OCI-LY7 (cell line): ENCODE results near the gene PRR18.

Experiments
- CTCF ChIP-seq: fragments of 200-600 bp; sonication (generic); conservative IDR thresholded peaks from 2 replicates; pipeline ENCODE4 v1.5.1; 2014; ENCODE audit warnings: mild to moderate bottlenecking, antibody characterized with exemption, low read length, moderate library complexity, mixed read lengths
- EZH2phosphoT487 ChIP-seq: fragments of 200-600 bp; sonication (generic); IDR thresholded peaks from 2 replicates; pipeline ENCODE4 v1.6.1; 2018; ENCODE audit warnings: low read depth, borderline replicate concordance, mild to moderate bottlenecking, mixed run types, antibody characterized with exemption, low read length, moderate library complexity, mixed read lengths

DNA sequence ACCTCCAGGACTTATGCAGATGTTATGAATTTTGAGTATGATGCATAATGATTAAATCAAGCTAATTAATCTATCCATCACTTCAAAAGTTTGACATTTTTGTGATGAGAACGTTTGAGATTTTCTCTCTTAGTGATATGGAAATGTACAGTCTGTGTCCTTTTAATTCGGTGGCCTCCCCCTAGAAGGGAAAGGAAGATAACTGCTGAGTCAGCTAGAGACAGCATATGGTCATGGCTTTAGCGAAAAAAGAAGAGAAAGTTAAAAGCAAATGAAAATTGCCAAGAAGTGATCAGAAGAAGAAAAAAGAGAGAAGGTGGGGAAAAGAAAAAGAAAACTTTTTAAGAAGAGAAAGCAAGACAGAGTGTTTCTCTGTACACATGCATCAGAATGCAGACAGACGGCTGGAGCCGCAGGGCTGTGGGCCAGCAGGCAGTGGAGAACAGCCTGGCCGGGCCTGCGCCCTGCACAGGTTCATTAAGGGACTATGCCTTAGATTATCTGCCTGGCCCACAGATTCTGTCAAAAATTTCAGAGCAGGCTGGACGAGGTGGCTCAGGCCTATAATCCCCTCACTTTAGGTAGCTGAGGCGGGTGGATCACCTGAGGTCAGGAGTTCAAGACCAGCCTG lies 7.7 kb downstream of the PRR18 start:
- TF ChIP-seq CTCF (no peak), EZH2phosphoT487 (no peak)
